Subcutaneous abdominal adipose tissue (tissue), 5 donors: ENCODE measurements around the gene URGCP.

Experiments used
- H3K27ac ChIP-seq: one replicate; pipeline ENCODE4 v1.7.0; 2013; ENCODE audit warnings: low read depth, mild to moderate bottlenecking, inconsistent platforms, low read length, moderate library complexity
- H3K27me3 ChIP-seq, 5 donors: one replicate each; pipeline ENCODE4 v1.7.0; 2013; ENCODE audit warnings: low read length in 5 of 5, inconsistent platforms in 1 of 5; ENCODE audit not compliant: control insufficient read depth in 5 of 5, insufficient read depth in 4 of 5
- H3K36me3 ChIP-seq, 5 donors: one replicate each; pipeline ENCODE4 v1.7.0; 2013; ENCODE audit warnings: low read length in 5 of 5; ENCODE audit not compliant: control insufficient read depth in 5 of 5, insufficient read depth in 5 of 5
- H3K4me1 ChIP-seq, 5 donors: one replicate each; pipeline ENCODE4 v1.7.0; 2013; ENCODE audit warnings: low read length in 5 of 5, mild to moderate bottlenecking in 3 of 5, moderate library complexity in 1 of 5; ENCODE audit not compliant: control insufficient read depth in 5 of 5, insufficient read depth in 5 of 5
- H3K4me3 ChIP-seq, 5 donors: one replicate each; pipeline ENCODE4 v1.7.0; 2013; ENCODE audit warnings: low read length in 5 of 5, low read depth in 1 of 5
- H3K9ac ChIP-seq, 5 donors: one replicate each; pipeline ENCODE4 v1.7.0; 2013; ENCODE audit warnings: low read length in 5 of 5, mild to moderate bottlenecking in 4 of 5, moderate library complexity in 3 of 5
- H3K9me3 ChIP-seq, 5 donors: one replicate each; pipeline ENCODE4 v1.7.0; 2013; ENCODE audit warnings: low read length in 5 of 5; ENCODE audit not compliant: control insufficient read depth in 5 of 5
- donor health status: healthy.
- donor health status: healthy.
- donor health status: healthy.
- donor health status: healthy.
- donor health status: healthy.

The URGCP gene

DNA sequence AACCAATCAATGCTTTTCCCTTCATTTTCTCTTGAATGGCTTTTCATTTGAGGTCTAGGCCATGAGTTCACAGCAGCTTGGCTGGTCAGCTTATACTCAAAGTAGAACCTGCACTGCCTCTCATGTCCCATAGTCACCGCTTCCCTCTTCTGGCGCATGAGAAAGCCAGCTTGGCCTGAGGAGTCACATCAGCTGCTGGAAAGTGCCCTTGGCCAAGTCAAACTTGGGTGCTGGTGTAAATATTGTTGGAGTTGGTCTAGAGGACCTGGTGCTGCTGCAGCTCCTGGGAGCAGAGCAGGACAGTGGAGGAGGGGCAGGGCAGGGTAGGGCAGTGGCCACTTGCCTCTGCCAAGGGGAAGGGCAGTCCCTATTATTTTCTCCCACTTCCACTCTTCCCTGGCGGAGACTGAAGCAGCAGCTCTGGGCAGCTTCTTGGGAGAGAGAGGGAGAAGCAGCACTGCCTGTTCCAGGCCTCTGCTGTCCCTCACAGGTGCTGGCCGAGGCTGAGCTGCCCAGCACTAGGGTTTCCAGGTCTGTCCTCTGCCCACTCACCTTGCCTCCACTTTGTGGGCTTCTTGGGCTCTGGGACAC is 32.6 kb upstream of the URGCP start:
- Histone ChIP-seq H3K9ac (no peak overlapping the region), H3K27ac (no peak overlapping the region), H3K27me3 (no peaks in the 10 kb centered on the region), H3K36me3 (peaks cover 0 to 18% (median 14%) of the 10 kb centered on the region in 5 donors), H3K4me1 (peaks cover 0 to 6% (median 0%) of the 10 kb centered on the region in 5 donors), H3K9me3 (no peaks in the 10 kb centered on the region), H3K4me3 (no peak overlapping the region)

DNA sequence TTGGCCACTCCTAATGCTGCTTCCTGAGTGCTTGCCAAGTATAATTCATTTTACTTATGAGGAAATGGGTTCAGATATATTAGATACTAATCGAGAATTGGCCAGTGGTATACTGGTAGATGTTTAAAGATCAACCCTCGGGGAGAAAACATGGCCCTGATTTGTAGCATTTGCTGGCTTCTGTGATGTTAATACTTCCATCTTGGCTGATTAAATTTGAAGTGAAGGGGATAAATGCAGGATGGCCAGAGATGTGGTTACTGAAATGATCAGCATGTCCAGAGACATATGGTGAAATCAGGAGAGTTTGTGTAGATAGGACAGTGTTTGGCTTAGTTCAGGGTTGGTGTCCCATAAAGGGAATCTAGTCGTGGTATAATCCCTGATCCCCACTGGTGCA is 31.0 kb upstream of the URGCP start:
- H3K9me3 ChIP-seq = no peaks in the 10 kb centered on the region
- H3K36me3 ChIP-seq = peaks cover 0 to 5% (median 0%) of the 10 kb centered on the region in 5 donors
- H3K27me3 ChIP-seq = no peaks in the 10 kb centered on the region
- peaks cover 0 to 6% (median 0%) of the 10 kb centered on the region in 5 donors for H3K4me1 ChIP-seq
- no peak overlapping the region for H3K9ac ChIP-seq
- H3K4me3 ChIP-seq = no peak overlapping the region
- H3K27ac ChIP-seq = no peak overlapping the region

DNA sequence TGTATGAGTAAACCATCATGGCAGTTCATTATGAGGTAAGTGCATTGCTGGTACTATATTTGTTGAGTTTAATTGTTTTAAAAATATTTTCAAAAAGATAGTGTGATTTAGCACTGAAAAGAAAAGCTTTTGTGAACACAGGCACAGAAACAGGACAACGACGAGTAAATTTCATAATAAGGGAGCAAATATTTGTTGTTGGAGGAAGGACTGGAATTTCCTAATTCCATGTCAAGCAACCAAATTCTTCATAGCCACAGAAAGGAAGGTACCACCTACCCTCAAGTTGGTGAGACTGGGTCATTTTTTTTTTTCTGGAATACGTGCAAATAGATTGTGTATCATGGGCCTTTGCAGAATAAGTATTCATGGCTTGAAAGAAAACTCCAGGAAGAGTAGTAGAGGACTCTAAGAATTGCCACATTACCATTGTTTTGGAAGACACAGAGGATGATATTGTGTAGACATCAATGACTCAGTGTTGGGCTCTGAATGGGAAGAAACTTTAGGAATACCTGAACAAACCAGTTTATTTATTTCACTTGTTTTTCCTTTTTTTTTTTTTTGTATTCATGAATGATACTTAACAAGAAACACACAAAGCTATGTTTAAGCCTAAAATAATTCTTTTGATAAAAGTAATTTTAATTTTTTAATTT is 27.6 kb upstream of the URGCP start:
- H3K4me1 ChIP-seq = peaks cover 0 to 6% (median 0%) of the 10 kb centered on the region in 5 donors
- no peak overlapping the region for H3K4me3 ChIP-seq
- no peaks in the 10 kb centered on the region for H3K27me3 ChIP-seq
- H3K27ac ChIP-seq = no peak overlapping the region
- H3K9ac ChIP-seq = no peak overlapping the region
- H3K36me3 ChIP-seq = peaks cover 0 to 2% (median 0%) of the 10 kb centered on the region in 5 donors
- H3K9me3 ChIP-seq = no peaks in the 10 kb centered on the region

DNA sequence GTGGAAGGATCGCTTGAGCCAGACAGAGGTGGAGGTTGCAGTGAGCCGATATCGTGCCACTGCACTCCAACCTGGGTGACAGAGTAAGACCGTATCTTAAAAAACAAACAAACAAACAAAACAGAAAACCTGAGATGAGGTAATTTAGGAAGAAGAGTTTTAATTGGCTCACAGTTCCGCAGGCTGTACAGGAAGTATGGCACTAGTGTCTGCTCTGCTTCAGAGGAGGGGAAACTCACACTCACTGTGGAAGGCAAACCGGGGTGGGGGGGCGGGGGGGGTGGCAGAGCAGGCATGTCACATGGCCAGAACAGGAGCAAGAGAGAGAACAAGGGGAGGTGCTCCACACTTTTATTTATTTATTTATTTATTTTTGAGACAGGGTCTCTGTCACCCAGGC is 24.9 kb upstream of the URGCP start:
- peaks cover 0 to 8% (median 7%) of the 10 kb centered on the region in 5 donors for H3K4me1 ChIP-seq
- H3K36me3 ChIP-seq = no peaks in the 10 kb centered on the region
- no peak overlapping the region for H3K4me3 ChIP-seq
- H3K9me3 ChIP-seq = no peaks in the 10 kb centered on the region
- no peaks in the 10 kb centered on the region for H3K27me3 ChIP-seq
- H3K27ac ChIP-seq = no peak overlapping the region
- H3K9ac ChIP-seq = no peak overlapping the region

DNA sequence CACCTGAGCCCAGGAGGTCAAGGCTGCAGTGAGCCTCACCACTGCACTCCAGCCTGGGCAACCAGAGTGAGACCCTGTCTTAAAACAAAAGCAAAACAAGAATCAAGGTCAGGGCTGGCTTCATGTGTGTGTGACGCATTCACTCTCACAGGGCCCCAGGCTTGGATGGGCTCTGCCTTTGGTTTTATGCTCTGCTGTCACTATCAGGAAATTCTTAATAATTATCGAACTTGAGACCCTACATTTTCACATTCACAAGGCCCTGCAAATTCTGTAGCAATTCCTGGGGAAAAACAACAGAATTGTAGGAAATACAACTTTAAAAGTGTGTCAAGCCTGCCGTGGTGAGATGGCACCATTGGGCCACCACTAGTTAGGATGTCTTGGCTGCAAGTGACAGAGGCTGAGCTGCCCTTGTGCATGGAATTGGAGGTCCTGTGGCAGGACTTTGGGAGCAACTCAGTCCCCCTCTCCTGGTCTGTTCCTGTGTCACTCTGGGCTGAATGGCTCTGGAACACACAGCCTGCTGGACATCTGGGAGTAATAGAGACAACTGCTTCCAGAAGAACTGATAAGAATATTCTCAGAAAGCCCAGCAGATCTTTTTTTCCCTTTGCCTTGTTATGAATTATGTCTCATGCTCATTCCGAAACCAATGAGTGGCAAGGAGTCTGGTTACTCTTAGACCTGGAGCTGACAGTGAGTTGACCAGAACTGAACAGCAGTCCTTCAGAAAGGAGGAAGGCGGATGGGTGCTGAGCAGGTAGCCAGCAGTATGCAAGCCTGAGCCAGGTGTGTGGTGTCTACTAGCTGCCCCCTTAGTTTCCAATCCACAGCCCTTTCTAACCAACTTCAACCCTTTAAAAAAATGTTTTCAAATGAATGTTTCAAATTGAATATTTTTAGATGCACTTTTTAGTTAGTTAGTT is 23.4 kb upstream of the URGCP start:
- Histone ChIP-seq H3K9me3 (no peaks in the 10 kb centered on the region), H3K9ac (no peak overlapping the region), H3K36me3 (no peaks in the 10 kb centered on the region), H3K4me1 (peaks cover 3 to 19% (median 14%) of the 10 kb centered on the region in 5 donors), H3K27ac (no peak overlapping the region), H3K4me3 (no peak overlapping the region), H3K27me3 (no peaks in the 10 kb centered on the region)

DNA sequence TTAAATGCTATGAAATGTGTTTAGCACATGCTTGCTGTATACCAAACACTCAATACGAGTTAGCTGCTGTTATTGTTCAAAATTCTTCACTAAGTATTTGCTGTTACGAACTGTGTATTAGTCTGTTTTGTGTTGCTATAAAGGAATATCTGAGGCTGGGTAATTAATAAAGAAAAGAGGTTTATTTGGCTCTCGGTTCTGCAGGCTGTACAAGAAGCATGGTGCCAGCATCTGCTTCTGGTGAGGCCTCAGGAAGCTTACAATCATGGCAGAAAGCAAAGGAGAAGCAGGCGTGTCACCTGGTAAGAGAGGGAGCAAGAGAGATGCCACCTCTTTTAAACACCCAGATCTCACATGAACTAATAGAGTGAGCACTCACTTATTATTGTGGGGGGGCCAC is 21.4 kb upstream of the URGCP start:
- Histone ChIP-seq H3K4me3 (no peak overlapping the region), H3K4me1 (peaks cover 3 to 19% (median 14%) of the 10 kb centered on the region in 5 donors), H3K27ac (no peak overlapping the region), H3K9ac (no peak overlapping the region), H3K36me3 (no peaks in the 10 kb centered on the region), H3K27me3 (no peaks in the 10 kb centered on the region), H3K9me3 (no peaks in the 10 kb centered on the region)

DNA sequence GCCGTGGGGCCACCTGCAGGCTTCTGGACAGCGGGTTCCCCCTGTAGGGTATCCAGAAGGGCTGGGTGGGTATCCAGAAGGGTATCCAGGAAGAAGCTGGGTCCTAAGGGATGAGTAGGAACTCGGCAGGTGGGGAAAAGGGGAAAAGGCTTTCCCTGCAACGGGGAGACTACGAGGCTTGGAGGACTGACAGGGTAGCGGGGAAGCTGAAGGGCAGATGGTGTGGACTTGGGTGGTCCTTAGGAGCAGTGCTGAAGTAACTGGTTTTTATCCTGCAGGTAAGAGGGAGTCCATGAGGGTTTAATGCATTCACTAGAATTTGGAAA is 20.4 kb upstream of the URGCP start:
- H3K36me3 ChIP-seq = no peaks in the 10 kb centered on the region
- H3K27ac ChIP-seq = peak overlapping the region; percentile 86
- peak overlapping the region; percentile 81 to 95 (median 86) for H3K4me3 ChIP-seq
- no peaks in the 10 kb centered on the region for H3K27me3 ChIP-seq
- no peaks in the 10 kb centered on the region for H3K9me3 ChIP-seq
- H3K9ac ChIP-seq = peak overlapping the region in 4 of 5 donors; percentile 75 to 87 (median 84)
- peaks cover 3 to 19% (median 14%) of the 10 kb centered on the region in 5 donors for H3K4me1 ChIP-seq

DNA sequence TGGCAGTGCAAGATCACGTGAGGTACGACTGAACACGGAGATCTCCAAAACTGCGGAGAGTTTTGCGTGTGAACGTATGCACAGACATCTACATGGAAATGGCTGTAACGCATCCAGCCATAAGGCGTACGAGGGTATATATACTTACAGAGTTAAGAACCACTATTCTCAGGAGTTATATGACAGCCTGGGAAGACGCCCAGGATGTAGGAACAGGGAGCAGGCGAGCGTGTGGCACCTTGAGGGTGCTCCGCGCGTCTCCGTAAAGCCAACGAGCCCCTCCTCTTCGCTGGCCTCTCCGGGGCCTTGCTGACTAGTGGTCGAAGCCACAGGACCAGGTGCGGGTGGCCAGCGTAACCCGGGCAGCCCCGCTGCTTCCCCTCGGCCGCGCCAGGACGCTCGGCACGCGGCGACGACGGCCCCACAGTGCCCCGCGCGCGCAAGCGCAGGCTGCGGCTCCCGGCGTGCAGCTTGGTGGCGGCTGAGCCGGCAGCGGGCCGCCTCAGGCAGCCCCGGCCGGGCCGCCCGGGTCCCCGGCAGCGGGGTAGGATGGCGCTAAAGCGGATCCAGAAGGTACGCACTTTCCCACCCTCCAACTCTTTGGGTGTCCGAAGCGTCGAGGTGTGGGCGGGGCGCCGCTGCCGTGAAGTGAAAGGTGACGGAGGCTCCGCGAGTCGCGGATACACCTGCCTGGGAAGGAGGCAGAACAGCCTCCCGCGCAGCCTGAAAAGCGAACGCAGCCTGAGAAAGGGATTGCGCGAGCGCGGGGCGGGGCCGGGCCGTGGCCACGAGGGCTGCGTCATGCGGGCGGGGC is 19.8 kb upstream of the URGCP start, which contains the start of gene UBE2D4:
Gene UBE2D4, plus strand, starts transcription at position 453 of the 814 bp plus-strand sequence. Its CDS starts 97 bp downstream, at position 550.
- Histone ChIP-seq H3K27ac (peak within 1 kb of the TSS; percentile 86), H3K9me3 (no peaks in the 10 kb centered on the region), H3K36me3 (no peaks in the 10 kb centered on the region), H3K27me3 (no peaks in the 10 kb centered on the region), H3K4me1 (peaks cover 3 to 19% (median 14%) of the 10 kb centered on the region in 5 donors), H3K4me3 (peak within 1 kb of the TSS; percentile 81 to 95 (median 86)), H3K9ac (peak within 1 kb of the TSS; percentile 75 to 97 (median 82))

DNA sequence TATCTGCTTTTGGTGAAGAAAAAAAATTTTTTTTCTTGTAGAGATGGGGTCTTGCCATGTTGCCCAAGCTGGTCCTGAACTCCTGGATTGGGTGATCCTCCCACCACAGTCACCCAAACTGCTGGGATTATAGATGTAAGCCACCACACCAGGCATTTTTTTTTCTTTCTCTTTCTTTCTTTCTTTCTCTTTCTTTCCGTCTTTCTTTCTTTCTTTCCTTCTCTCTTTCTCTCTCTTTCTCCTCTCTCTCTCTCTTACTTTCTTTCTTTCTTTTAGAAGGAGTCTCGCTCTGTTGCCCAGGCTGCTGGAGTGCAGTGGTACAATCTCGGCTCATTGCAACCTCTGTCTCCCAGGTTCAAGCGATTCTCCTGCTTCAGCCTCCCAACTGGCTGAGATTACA is 16.3 kb upstream of the URGCP start:
- Histone ChIP-seq H3K4me1 (peaks cover 3 to 19% (median 14%) of the 10 kb centered on the region in 5 donors), H3K27me3 (no peaks in the 10 kb centered on the region), H3K4me3 (no peak overlapping the region), H3K9ac (no peak overlapping the region), H3K9me3 (no peaks in the 10 kb centered on the region), H3K36me3 (peaks cover 0 to 13% (median 0%) of the 10 kb centered on the region in 5 donors), H3K27ac (no peak overlapping the region)
